HG03469 (cell line): ENCODE results near the gene TSNAX.
A peak's percentile ranks its signal among the peaks of the same experiment; 100 is the strongest.

Experiments used
- ATAC-seq: cut with Tn5 transposase; IDR thresholded peaks from one replicate; pipeline ENCODE4 v1.9.1; 2021; ENCODE audit warnings: mild to moderate bottlenecking, moderate library complexity, moderate number of reproducible peaks; ENCODE audit not compliant: unreplicated experiment

The TSNAX gene

DNA sequence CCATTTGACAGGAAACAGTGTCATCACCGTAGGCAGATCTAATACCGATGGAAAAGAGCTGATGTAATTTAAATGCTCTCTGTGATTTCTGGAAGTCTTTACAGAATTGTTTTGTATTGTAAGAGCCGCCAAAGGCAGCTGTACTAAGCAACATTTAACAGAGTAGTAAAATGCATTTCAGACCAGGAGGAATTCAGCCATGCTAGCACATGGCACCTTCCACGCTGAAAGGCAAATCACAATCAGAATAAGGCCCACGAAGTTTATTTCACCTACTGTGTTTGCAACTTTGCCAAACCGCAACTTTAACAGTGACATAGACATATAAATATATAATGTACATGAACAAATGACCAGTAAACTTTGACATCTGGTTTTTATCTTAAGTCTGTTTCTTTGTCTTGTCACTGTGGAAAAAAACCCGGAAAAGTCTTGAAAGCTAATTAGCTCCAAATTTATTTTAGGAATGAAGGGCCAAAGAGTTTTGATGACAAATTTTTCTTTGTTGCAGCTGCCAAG lies 72.0 kb downstream of the TSNAX start:
- ATAC-seq: no peak

DNA sequence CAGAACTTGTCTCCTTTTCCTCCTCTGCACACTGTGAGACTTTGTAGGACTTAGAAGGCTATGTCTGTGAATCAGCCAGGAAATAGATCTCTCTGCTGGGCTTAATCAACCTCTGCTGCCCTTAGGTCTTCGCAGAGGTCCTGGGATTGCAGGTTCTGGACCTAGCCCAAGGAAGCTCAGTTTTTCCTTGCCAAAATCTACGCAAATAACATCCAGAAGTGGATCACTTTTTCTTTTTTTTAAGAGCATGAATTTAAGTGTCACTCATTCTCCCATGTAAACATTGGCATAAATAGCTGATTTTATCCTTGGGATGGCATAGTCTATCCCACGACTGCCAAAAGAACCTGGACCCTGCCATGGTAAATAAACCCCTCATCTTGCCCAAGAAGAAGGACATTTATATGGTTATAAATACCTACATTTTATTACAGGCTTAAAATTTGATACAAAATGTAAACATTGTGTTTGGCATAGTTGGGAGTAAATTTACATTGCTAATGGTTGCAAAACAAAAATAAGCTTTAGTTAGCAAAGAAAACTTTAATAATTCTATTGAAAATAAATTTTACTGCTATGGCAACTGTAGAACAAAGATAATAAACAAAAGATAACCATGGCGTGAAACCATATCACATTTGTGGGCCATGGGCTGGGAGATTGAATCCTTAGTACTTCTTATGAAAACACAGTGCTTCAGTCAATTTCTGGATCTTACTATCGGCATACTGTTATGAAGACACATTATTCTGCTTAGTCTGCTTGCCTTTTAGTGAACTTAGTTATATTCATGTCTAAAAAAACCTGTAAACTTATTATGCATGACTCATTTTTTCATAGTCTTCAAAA lies 73.6 kb downstream of the TSNAX start:
- no peak for ATAC-seq

DNA sequence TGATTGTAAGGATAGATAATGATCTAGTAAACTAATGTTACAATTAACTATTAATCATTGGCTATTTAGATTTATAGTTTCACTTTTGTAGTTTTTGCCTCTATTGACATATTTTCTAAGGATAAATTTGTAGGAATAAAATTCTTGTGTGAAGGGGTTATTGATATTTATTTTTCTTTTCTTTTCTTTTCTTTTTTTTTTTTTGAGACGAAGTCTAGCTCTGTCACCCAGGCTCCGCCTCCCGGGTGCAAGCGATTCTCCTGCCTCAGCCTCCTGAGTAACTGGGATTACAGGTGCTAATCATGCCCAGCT lies 74.2 kb downstream of the TSNAX start:
- no peak for ATAC-seq

DNA sequence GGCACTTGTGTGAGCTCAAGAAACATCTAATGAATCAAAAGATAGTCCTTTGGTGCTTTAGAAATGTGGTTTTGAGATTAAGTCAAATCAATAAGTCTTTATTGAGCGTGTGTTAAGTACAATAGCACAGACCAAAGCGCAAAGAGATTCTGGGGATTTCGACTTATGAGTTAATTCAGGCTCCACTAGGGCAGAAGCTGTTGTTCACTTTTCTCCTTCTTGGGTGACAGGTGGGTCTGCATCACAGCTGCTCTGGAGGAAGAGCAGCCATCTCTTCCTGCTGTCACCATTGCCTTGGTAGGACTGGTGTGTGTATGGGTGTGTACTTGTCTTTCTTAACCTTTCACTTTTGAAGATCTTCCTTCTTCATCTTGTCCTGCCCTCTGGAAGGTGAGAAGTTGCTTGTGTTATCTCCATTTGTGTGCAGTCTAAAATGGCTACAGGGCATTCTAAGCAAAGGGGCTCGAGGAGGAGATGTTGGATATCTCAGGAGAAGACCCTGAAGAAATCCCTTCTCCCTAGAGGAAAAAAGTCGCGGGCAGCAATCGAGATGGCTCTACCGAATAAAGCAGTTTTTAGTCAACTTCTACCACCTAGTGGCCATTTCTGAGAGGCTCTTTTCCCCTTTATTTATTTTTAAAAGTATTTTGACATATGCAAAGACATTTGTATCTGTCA lies 75.3 kb downstream of the TSNAX start:
- peak; percentile 44 for ATAC-seq

DNA sequence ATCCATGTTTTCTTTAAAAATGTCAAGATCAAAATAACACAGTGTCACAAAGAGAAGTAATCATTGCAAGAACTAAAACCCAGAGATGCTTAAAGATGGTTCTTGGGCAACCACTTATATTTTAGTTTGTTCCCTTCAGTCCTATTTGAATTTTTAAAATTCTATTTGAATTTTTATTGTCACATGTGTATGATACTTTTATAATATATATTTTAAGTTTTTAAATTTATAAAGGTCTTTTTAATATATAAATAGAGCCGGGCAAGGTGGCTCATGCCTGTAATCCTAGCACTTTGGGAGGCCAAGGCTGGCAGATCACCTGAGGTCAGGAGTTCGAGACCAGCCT lies 75.8 kb downstream of the TSNAX start:
- ATAC-seq: no peak

DNA sequence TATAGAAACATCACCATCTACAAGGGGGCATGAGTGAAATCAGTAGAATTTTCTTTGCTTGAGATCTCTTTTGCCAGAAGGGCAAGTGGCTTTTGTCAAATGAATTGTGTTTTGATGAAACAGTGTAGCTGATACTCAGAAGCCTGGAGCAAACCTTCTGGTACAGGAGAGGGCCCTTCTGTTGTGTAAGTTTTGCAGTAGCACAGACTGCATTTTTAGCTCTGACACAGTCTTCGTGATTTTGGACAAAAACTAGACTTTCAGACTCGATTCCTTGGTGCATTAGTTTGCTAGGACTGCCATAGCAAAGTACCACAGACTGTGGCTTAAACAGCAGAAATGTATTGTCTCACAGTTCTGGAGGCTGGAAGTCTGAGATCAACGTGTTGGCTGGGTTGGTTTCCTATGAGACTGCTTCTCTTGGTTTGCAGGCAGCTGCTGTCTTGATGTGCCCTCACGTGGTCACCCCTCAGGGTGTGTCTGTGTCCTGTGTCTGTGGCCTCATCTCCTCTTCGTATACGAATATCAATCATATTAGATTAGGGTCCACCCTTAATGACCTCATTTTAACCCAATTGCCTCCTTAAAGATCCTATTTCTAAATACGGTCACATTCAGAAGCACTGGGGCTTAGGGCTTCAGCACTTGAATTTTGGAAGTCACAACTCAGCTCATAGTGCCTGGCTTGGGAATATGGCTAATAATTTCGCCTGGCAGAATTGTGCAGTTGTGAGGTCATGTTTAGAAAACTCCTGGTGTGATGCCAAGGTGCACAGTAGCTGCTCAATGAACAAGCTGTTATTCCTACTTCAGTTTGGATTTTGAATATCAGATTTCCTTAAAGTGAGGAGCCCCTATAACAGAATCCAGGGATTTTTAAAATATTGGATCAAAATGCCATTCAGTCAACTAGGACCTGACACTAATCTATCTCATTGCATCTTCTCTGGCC lies 77.0 kb downstream of the TSNAX start:
- ATAC-seq: no peak

DNA sequence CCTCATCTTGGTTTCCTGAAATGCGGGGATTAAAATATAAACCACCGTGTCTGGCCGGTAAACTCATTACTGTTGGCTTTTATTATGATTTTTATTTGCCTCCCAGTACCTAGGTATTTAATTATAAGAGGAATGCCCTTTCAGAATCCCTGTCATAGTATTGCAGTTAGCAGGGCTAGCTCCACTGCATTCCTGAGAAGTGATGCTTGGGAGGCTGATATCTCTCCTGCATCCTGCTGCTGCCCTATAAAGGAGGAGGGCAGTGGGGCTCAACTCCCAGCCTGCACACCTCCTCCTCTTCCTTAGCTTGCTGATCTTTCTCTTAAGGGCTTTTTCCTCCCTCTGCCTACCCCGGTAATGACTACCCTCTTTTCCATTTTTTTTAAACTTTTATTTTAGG lies 78.2 kb downstream of the TSNAX start:
- ATAC-seq: no peak

DNA sequence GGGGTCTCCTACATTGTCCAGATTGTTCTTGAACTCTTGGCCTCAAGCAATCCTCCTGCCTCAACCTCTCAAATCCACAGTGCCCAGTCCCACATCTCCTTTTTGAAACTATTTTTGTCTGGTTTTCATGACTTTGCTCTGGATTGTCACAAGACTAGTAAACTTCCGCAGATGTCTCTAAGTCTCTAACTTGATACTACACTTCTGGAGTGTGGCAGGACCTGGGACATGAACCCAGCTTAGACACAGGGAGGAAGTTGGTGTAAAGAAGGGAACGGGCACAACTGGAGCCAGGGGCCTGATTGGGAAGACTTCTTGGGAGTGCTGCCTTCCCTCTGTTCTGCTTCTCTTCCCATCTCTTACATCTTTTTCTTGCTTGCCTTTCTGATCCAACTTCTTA lies 81.9 kb downstream of the TSNAX start:
- no peak for ATAC-seq

DNA sequence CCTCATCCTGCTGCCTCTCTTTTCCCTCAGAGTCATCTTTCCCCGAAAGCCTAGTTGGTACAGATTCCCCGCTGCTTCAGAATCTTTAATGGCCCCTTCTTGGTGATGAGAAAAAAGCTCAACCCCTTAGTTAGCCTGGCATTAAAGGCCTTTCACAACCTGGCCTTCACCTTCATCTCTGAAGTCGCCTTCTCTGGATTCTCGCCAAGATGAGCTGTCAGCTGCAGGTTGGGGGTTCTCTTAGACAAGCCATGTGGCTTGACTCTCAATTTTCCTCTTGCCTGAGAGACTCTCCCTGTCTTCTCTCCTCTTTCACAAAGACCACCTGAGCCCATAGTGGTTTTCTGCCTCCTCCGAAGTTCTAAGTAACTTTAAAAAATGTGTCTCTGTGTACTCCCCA lies 82.6 kb downstream of the TSNAX start:
- ATAC-seq: no peak

DNA sequence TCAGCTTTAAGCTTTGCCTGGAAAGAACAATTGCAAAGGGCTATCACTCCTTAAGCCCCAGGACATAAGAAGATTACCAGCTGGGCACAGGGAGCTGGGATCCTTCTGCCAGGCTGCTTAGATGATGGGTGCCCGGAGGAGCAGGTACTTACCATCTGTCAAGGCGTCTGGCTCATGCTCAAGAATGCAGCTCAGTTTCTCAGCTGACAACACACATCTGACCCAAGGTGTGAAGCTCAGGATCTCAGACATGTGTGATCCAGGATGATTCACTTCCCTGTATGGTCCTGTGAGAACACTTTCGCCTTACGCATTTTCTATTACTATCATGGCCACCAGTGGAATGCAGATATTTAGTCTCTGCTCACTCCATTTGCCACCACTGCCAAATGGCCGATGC lies 83.4 kb downstream of the TSNAX start:
- no peak for ATAC-seq

DNA sequence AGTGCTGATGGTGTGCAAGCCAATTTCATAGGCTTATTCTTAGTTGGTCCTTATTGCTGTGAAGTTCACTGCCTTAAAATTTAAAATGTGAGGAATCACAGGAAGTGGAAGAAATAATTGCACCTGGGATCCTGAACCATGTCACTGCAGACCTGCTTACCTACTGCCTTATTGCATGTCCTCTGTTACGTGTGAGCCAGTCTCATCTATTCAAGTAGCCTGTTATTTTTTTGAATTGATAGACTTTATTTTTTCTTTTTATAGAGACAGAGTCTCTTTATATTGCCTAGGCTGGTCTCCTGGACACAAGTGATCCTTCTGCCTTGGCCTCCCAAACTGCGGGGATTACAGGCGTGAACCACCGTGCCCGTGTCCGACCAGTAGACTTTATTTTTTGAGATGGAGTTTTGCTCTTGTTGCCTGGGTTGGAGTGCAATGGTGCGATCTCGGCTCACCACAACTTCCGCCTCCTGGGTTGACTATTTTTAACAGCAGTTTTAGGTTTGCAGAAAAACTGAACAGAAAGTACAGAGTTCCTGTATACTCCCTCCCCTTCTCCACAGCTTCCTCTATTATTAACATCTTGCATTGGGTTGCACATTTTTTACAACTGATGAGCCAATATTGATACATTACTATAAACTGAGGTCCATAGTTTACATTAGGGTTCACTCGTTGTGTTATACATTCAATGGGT lies 84.1 kb downstream of the TSNAX start:
- peak; percentile 94 for ATAC-seq

DNA sequence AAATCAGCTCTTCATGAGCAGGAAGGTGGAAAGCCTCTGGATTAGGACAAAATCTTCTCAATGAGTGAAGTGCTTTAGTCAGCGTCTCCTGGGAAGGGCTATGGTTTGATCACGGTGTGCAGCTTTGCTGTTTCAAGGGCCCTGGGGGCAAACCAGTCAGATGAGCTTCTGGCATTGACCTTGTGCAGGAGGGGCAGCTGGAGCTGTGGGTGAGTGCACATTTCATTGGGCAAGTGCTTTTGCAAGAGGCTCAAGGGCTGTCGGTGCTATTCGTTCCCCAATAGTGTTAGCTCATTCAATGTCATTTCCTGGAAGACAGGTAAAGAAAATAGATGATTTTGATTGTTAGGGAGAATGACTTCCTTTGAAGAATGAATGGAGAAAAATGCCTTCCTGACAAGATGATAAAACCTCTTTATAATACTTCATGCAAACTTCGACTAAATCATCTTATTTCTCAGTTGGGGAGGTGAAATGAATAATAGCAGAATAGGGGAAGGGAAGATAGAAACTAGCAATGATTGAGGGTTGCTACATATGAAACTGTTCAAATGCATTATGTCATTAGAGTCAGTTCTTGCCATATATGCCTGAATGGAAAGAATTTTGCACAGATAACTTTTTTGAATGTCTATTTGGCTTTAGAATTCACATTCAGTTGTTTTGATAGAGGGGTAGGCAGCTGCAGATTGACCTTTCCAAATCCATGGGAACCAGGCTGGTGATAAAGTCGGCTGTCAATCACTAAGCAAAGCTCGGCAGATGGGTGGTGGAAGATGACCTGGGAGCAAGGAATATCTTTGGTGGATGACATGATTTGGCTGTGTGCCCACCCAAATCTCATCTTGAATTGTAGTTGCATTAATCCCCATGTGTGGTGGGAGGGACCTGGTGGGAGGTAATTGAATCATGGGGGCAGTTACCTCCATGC lies 85.2 kb downstream of the TSNAX start:
- ATAC-seq: no peak
